Smooth muscle cell (in vitro differentiated cells): ENCODE data around the gene SEC14L6. TPM values are rescaled to one million over a fixed set of nuclear protein-coding genes. Genes with fewer than 3 reads are reported as not detected.
"Not testable (repeated sequence)": the region's sequence is repeated elsewhere in the genome, so short reads cannot be mapped to it uniquely, and the experiment has no call there.

Experiments used
- DNase-seq: peaks from one replicate; lab custom pipeline; 2025; ENCODE audit not compliant: unreplicated experiment; lab: John Stamatoyannopoulos, UW
- H2AFZ ChIP-seq: fragments of 200-600 bp; sonication (generic); 2 replicates; pipeline ENCODE4 v1.6.0; 2016; ENCODE audit warnings: antibody characterized with exemption, low read depth, mild to moderate bottlenecking
- H3F3A ChIP-seq: fragments of 200-600 bp; sonication (generic); 2 replicates; pipeline ENCODE4 v1.6.0; 2017; ENCODE audit warnings: antibody characterized with exemption, low read depth
- H3K27ac ChIP-seq: fragments of 200-600 bp; sonication (generic); 2 replicates; pipeline ENCODE4 v1.5.1; 2016; ENCODE audit warnings: low read depth, mild to moderate bottlenecking
- H3K27me3 ChIP-seq: fragments of 200-600 bp; sonication (generic); 2 replicates; pipeline ENCODE4 v1.6.1; 2016; ENCODE audit warnings: low read depth, mild to moderate bottlenecking
- H3K36me3 ChIP-seq: fragments of 200-600 bp; sonication (generic); 2 replicates; pipeline ENCODE4 v1.5.1; 2016; ENCODE audit warnings: low read depth
- H3K4me1 ChIP-seq: fragments of 200-600 bp; sonication (generic); 2 replicates; pipeline ENCODE4 v1.5.1; 2016; ENCODE audit warnings: low read depth
- H3K4me2 ChIP-seq: fragments of 200-600 bp; sonication (generic); 2 replicates; pipeline ENCODE4 v1.6.0; 2016; ENCODE audit warnings: mild to moderate bottlenecking
- H3K4me3 ChIP-seq: fragments of 200-600 bp; sonication (generic); 2 replicates; pipeline ENCODE4 v1.5.1; 2016; ENCODE audit warnings: mild to moderate bottlenecking
- H3K79me2 ChIP-seq: fragments of 200-600 bp; sonication (generic); 2 replicates; pipeline ENCODE4 v1.6.0; 2016; ENCODE audit warnings: low read depth, mild to moderate bottlenecking
- H3K9ac ChIP-seq: fragments of 200-600 bp; sonication (generic); 2 replicates; pipeline ENCODE4 v1.6.0; 2016; ENCODE audit warnings: low read depth
- H3K9me3 ChIP-seq: fragments of 200-600 bp; sonication (generic); replicated peaks from 2 replicates; pipeline ENCODE4 v1.5.1; 2016; ENCODE audit warnings: low read depth
- H4K20me1 ChIP-seq: fragments of 200-600 bp; sonication (generic); 2 replicates; pipeline ENCODE4 v1.6.0; 2016; ENCODE audit warnings: low read depth
- CTCF ChIP-seq: fragments of 200-600 bp; sonication (generic); IDR thresholded peaks from 2 replicates; pipeline ENCODE4 v1.5.1; 2017; ENCODE audit warnings: borderline replicate concordance, mild to moderate bottlenecking, antibody characterized with exemption; ENCODE audit not compliant: insufficient read depth, poor library complexity, severe bottlenecking
- WGBS: methylation state at CpG from one replicate; pipeline ENCODE4 v1.1.7; 2016; ENCODE audit warnings: low lambda C conversion rate; 5-methylcytosine and 5-hydroxymethylcytosine counted together
- polyA plus RNA-seq: library from polyadenylated mRNA; unstranded; fragments of >200 nt; fragmentation: Nextera tagmentation; extraction: Ambion mirVana; gene quantifications from 2 replicates; pipeline ENCODE4 v1.2.1, GENCODE V29; 2016
- total RNA-seq: library from RNA; depleted of rRNA; stranded (reverse); fragments of >200 nt; gene quantifications from 2 replicates; pipeline ENCODE4 v1.2.3, GENCODE V29; 2014

SEC14L6 gene
- total and polyA plus RNA-seq, 2 experiments from 2014 or later = 0.09 TPM; not detected in 1

GRCh38 chr22:30541961-30542810 is 4.4 kb downstream of the SEC14L6 start:
- no peak overlapping the region for H3K9ac ChIP-seq
- H2AFZ ChIP-seq = peak overlapping the region; percentile 58
- 6% methylated on average over 46 of the region's 64 CpGs for WGBS
- peaks cover 31% of the 10 kb centered on the region for H3K27me3 ChIP-seq
- peaks cover 5% of the 10 kb centered on the region for H3K4me1 ChIP-seq
- DNase-seq = no peak
- H3K36me3 ChIP-seq = no peaks in the 10 kb centered on the region
- TF ChIP-seq CTCF = no peak
- H3K27ac ChIP-seq = no peak overlapping the region
- H3K4me3 ChIP-seq = peak overlapping the region; percentile 47
- H3F3A ChIP-seq = no peaks in the 10 kb centered on the region
- no peaks in the 10 kb centered on the region for H4K20me1 ChIP-seq
- no peaks in the 10 kb centered on the region for H3K79me2 ChIP-seq
- peak overlapping the region; percentile 89 for H3K4me2 ChIP-seq
- H3K9me3 ChIP-seq = no peaks in the 10 kb centered on the region

GRCh38 chr22:30541511-30541910 is 5.0 kb downstream of the SEC14L6 start:
- H3K9me3 ChIP-seq, H3K79me2 ChIP-seq, H2AFZ ChIP-seq, H3K4me1 ChIP-seq, H3F3A ChIP-seq, H4K20me1 ChIP-seq, H3K9ac ChIP-seq, DNase-seq, H3K36me3 ChIP-seq, H3K27ac ChIP-seq: not testable (repeated sequence)
- Histone ChIP-seq H3K27me3 (peaks cover 31% of the 10 kb centered on the region), H3K4me3 (peak overlapping the region; percentile 47), H3K4me2 (peak overlapping the region; percentile 89)
- 80% methylated on average over 3 of the region's 3 CpGs for WGBS

GRCh38 chr22:30539368-30539767 is 7.2 kb downstream of the SEC14L6 start:
- WGBS = 93% methylated on average over 1 of the region's 1 CpG
- Histone ChIP-seq H3K9me3 (no peaks in the 10 kb centered on the region), H2AFZ (no peak overlapping the region), H3K4me1 (peaks cover 5% of the 10 kb centered on the region), H3K36me3 (no peaks in the 10 kb centered on the region), H3K27me3 (peaks cover 31% of the 10 kb centered on the region), H4K20me1 (no peaks in the 10 kb centered on the region), H3K4me3 (no peak overlapping the region), H3F3A (no peaks in the 10 kb centered on the region), H3K4me2 (no peak overlapping the region), H3K79me2 (no peaks in the 10 kb centered on the region), H3K9ac (no peak overlapping the region), H3K27ac (no peak overlapping the region)
- no peak for TF ChIP-seq CTCF
- DNase-seq = no peak

GRCh38 chr22:30538280-30538679 is 8.3 kb downstream of the SEC14L6 start:
- H3K27me3 ChIP-seq = peaks cover 22% of the 10 kb centered on the region
- H3K9me3 ChIP-seq = no peaks in the 10 kb centered on the region
- H3K27ac ChIP-seq = no peak overlapping the region
- H2AFZ ChIP-seq = no peak overlapping the region
- H3K9ac ChIP-seq = no peak overlapping the region
- no peaks in the 10 kb centered on the region for H4K20me1 ChIP-seq
- H3K79me2 ChIP-seq = no peaks in the 10 kb centered on the region
- no peak overlapping the region for H3K4me3 ChIP-seq
- no peak overlapping the region for H3K4me2 ChIP-seq
- WGBS = 93% methylated on average over 6 of the region's 6 CpGs
- peaks cover 5% of the 10 kb centered on the region for H3K4me1 ChIP-seq
- TF ChIP-seq CTCF = no peak
- H3K36me3 ChIP-seq = no peaks in the 10 kb centered on the region
- no peaks in the 10 kb centered on the region for H3F3A ChIP-seq
- no peak for DNase-seq
